SK-MEL-5 (cell line): ENCODE measurements around the gene DNAJB5. TPM values are rescaled to one million over a fixed set of nuclear protein-coding genes. Genes with fewer than 3 reads are reported as not detected.

Source experiments
- DNase-seq: peaks from one replicate; pipeline ENCODE4 v3.0.0-alpha.2; 2016; ENCODE audit warnings: low read depth, low spot score
- in situ Hi-C: cut with HindIII; loops from 2 replicates; pipeline ENCODE4 v1.10.0; 2016; ENCODE audit warnings: low sequenced_read_pairs, high pct_unique_total_duplicates, low pct_unique_long_range_greater_than_20kb
- total RNA-seq: library from RNA; depleted of rRNA; stranded (reverse); fragments of >200 nt; shearing (Covaris generic); gene quantifications from 2 replicates; pipeline ENCODE4 v1.2.3, GENCODE V29; 2014; rRNA removed

DNAJB5 gene
- total RNA-seq, 1 experiment from 2014 or later = 4.9 TPM

DNA sequence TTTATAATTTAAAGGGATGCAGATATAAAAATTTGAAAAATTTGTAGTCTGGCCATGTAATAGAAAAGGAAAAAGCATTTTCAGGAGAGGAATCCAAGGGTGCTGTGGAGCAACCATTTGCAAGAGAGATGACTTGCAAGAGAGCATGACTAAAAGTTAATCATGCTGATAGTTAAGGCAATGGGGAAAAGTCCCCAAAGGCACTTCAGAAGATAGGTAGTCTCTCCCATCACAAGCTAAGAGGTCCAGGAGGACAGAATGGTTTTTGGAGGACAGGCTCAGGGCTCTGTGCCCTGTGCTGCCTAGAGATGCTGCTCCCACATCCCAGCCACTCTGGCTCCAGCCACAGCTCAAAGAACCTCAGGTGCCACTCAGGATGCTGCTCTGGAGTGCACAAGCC is 38.8 kb downstream of the DNAJB5 start:
- no peak for DNase-seq
- in situ Hi-C loops = no loop called here

DNA sequence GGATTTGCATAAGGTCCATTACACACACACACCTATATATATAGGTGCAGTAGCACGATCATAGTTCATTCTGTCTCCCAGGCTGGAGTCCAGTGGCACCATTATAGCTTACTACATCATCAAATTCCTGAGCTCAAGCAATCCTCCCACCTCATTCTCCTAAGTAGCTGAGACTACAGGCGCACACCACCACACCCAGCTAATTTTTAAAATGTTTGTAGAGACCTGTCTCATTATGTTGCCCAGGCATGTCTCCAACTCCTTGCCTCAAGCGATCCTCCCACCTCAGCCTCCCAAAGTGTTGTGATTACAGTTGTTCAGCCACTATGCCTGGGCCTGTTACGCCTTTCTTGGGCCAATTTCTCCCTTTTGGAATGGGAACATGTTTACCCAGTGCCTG is 39.7 kb downstream of the DNAJB5 start:
- DNase-seq = no peak
- in situ Hi-C loops = no loop called here

DNA sequence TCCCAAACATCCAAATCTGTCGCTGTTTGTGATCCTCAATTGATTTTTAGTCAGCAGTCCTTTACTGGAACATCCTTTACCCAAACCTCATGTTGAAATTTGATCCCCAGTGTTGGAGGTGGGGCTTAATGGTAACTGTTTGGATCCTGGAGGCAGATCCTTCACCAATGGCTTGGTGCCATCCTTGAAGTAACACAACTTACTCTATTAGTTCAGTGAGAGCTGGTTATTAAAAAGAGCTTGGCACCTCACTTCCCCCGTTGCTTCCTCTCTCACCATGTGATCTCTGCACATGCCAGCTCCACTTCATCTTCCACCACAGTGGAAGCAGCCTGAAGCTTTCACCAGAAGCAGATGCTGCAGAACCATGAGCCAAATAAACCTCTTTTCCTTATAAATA is 40.3 kb downstream of the DNAJB5 start:
- in situ Hi-C loops = no loop called here
- no peak for DNase-seq

DNA sequence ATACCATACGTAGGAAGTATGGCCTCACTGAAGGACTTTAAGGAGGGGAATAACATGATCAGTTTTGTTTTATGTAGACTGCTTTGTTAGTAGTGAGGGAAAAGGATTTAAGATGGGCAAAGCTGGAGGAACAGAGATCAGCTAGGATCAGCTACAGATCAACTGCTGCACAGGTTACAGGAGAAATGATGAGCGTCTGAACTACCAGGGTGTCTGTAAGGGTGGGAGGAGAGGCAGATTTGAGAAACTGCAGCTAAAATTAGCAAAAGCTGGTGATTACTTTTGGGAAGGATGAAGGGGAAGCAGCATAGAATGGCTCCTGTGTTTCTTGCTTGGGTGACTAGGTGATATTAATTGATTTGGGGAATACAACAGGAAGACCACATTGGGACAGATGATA is 43.6 kb downstream of the DNAJB5 start:
- DNase-seq = no peak
- in situ Hi-C loops = no loop called here

DNA sequence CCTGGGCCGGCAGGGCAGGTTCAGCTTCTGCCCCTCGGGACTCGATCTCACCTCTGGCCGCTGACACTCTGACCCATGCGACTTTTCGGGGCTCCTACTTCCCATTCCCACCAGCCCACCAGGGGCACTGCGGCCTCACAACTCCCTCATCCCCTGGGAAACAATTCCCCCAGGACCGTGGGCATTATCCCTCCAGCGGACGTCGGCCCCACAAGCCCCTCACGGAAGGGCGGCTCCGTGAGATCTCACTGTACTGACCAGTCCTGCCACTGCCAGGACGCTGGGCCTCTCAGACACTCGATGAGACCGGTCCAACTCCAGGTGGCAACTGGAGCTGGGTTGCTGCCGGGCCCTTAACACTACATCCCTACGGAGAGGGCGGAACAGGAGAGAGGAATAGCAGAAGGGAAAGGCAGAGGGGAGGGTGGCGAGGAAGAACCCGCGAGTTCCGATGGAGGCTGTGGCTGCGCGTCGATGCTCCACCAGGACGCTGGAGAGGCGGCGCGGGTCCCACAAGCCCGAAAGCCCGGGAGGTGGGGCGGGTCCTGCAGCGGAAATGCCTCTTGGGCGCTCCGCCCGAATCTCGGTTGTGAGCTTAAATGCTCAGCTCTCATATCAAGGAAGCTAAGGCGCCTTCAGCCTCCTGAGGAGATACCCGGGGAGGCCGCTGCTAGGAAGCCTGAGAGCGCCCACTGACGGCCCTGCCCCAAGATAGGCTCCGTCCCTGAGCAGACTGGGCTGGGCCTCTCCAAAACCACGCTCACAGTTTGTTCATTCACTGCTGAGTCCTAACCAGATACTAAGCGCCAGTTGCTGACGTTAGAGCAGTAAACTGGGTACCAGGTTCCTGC is 46.5 kb downstream of the DNAJB5 start:
- in situ Hi-C loops = no loop called here

DNA sequence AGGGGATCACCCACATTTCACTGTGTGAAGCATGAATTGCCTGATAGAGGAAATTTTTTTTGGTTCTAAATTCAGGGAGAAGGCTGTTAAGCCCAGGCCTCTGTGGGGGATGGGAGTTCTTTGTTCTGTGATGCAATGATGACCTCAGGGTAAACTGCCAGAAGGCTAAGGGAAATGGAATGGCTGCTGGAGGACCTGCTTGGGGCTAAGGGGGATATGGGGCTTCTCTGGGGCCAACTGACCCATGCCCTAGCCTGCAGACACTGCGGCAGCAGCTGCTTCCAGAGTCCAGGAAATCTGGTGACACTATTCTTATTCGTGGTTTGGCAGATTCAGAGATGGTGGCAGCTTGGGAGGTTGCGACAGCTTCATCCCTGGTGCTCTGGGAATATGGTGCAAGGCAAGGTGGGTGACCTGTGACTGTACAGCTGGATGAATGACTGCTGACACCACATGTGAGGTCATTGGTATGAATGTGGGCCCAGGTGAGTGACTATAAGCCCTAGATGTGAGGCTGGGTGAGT is 52.6 kb downstream of the DNAJB5 start:
- no peak for DNase-seq
- in situ Hi-C loops = no loop called here

More for the DNA sequence above, 46.5 kb downstream of the DNAJB5 start:
- no peak for DNase-seq

DNA sequence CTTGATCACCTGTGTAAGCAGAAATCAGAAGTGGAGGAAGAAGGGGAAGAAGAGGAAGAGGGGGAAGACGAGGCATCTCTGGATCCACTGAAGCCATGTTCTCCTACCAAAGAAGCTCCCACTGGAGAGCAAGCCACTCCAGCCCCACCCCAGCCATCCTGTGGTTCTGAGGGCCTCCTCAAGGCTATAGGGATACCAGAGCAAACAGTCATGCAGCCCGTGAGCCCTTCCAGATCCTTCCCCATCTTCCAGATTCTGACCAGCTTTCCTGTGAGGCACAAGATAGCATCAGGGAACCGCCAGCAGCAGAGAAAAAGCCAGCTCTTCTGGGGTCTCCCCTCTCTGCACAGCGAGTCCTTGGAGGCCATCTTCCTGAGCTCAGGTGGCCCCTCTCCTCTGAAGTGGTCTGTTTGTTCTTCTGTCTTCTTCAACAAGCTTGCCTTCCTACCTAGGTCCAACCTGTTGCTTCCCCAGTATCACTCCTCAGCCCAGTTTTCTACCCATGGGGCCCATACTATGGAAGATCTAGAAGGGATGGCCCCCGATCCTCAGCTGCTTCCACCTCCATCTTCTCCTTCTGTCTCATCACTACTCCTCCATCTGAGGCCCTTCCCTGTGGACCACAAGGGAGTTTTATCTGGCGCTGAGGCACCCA is 53.5 kb downstream of the DNAJB5 start:
- in situ Hi-C loops = no loop called here

DNA sequence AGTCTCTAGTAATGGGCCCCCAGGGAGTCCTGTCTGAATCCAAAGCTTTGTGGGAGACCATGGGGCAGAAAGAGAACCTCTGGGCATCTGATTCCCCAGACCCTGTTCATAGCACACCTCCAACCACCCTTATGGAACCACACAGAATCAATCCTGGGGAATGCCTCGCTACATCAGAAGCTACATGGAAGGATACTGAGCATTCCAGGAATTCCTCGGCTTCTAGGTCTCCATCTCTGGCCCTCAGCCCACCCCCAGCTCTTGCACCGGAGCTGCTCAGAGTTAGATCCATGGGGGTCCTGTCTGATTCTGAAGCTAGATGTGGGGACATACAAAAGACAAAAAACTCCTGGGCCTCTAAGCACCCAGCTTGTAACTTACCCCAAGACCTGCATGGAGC is 54.5 kb downstream of the DNAJB5 start:
- in situ Hi-C loops = no loop called here
- DNase-seq = no peak

More for the DNA sequence above, 53.5 kb downstream of the DNAJB5 start:
- DNase-seq = no peak

Other genes starting within 250 kb of the DNAJB5 start
- gene PHF24, start 31.5 kb upstream of the DNAJB5 start, total RNA-seq = 0.71 and 1.3 TPM in 2 replicates
- 203 and 217 TPM in 2 replicates for gene VCP, start 82.9 kb downstream of the DNAJB5 start, total RNA-seq
- 14.9 and 18.9 TPM in 2 replicates for gene FANCG, start 90.2 kb downstream of the DNAJB5 start, total RNA-seq
- 16.9 and 23.2 TPM in 2 replicates for gene PIGO, start 106.8 kb downstream of the DNAJB5 start, total RNA-seq
- 123 and 140 TPM in 2 replicates for gene STOML2, start 113.4 kb downstream of the DNAJB5 start, total RNA-seq
- 18.3 and 22.1 TPM in 2 replicates for gene ATOSB, start 126.1 kb downstream of the DNAJB5 start, total RNA-seq
- 9.6 and 10.6 TPM in 2 replicates for gene UNC13B, start 172.3 kb downstream of the DNAJB5 start, total RNA-seq